Peyer's patch (tissue), 4 donors: Measurements from ENCODE around the gene WWOX. TPM values are rescaled to one million over a fixed set of nuclear protein-coding genes. Genes with fewer than 3 reads are reported as not detected.

Source experiments
- DNase-seq, 3 donors: peaks; one replicate each; pipeline ENCODE4 v3.0.0-alpha.2; 2017 to 2019
- H3K27ac ChIP-seq, 4 donors: fragments of 200-600 bp; sonication (generic); one replicate each; pipeline ENCODE4 v1.5.1; 2016 to 2019
- H3K27me3 ChIP-seq, 2 donors: fragments of 200-600 bp; sonication (generic); one replicate each; pipeline ENCODE4 v1.5.1; 2019
- H3K36me3 ChIP-seq, 3 donors: fragments of 200-600 bp; sonication (generic); one replicate each; pipeline ENCODE4 v1.5.1; 2016 to 2019
- H3K4me1 ChIP-seq, 4 donors: fragments of 200-600 bp; sonication (generic); one replicate each; pipeline ENCODE4 v1.5.1; 2016 to 2019
- H3K4me3 ChIP-seq, 4 donors: fragments of 200-600 bp; sonication (generic); 1 replicate in 3 of 4; 2 replicates in 1 of 4; pipeline ENCODE4 v1.5.1; 2016 to 2019; ENCODE audit warnings: mild to moderate bottlenecking in 1 of 4
- H3K9me3 ChIP-seq, 4 donors: fragments of 200-600 bp; sonication (generic); one replicate each; pipeline ENCODE4 v1.5.1; 2016 to 2019; ENCODE audit warnings: mild to moderate bottlenecking in 1 of 4
- CTCF ChIP-seq, 6 experiments: fragments of 450-650 bp in 4 of 6; fragments of 200-600 bp in 2 of 6; sonication (generic) in 1 of 6; IDR thresholded peaks; one replicate each; pipeline ENCODE4 v1.5.1; 2017 to 2019; ENCODE audit warnings: antibody characterized with exemption in 6 of 6, mild to moderate bottlenecking in 3 of 6, moderate library complexity in 1 of 6
- POLR2A ChIP-seq, 2 donors: fragments of 450-650 bp; IDR thresholded peaks; one replicate each; pipeline ENCODE4 v1.5.1; 2017; ENCODE audit warnings: antibody characterized with exemption in 2 of 2, mild to moderate bottlenecking in 2 of 2, moderate library complexity in 2 of 2
- total RNA-seq, 4 donors: library from RNA; depleted of rRNA; stranded (reverse); fragments of >200 nt; gene quantifications; one replicate each; pipeline ENCODE4 v1.1.0, GENCODE V29; 2016

WWOX gene
- total RNA-seq, 4 donors from 2014 or later, result 17.3 to 197 (median 57.5) TPM

GRCh38 chr16:78128913-78129312, 29.5 kb downstream of the WWOX start:
- no peak for TF ChIP-seq POLR2A (IDR thresholded peaks at IDR 0.05)
- TF ChIP-seq CTCF (IDR thresholded peaks at IDR 0.05), result no peak
- Histone ChIP-seq H3K27ac (no peak overlapping the region), H3K27me3 (no peaks in the 10 kb centered on the region), H3K9me3 (no peaks in the 10 kb centered on the region), H3K4me3 (no peak overlapping the region), H3K4me1 (no peaks in the 10 kb centered on the region), H3K36me3 (no peaks in the 10 kb centered on the region)
- DNase-seq, result no peak

GRCh38 chr16:78129349-78129748, 29.9 kb downstream of the WWOX start:
- Histone ChIP-seq H3K9me3 (no peaks in the 10 kb centered on the region), H3K4me3 (no peak overlapping the region), H3K36me3 (no peaks in the 10 kb centered on the region), H3K27ac (no peak overlapping the region), H3K4me1 (no peaks in the 10 kb centered on the region), H3K27me3 (no peaks in the 10 kb centered on the region)
- no peak for TF ChIP-seq POLR2A (IDR thresholded peaks at IDR 0.05)
- no peak for TF ChIP-seq CTCF (IDR thresholded peaks at IDR 0.05)
- DNase-seq, result no peak

GRCh38 chr16:78130083-78130608, 30.7 kb downstream of the WWOX start:
- Histone ChIP-seq H3K27me3 (no peaks in the 10 kb centered on the region), H3K27ac (no peak overlapping the region), H3K9me3 (no peaks in the 10 kb centered on the region), H3K4me3 (no peak overlapping the region), H3K36me3 (no peaks in the 10 kb centered on the region), H3K4me1 (no peaks in the 10 kb centered on the region)
- DNase-seq, result no peak
- TF ChIP-seq POLR2A (IDR thresholded peaks at IDR 0.05), result no peak
- no peak for TF ChIP-seq CTCF (IDR thresholded peaks at IDR 0.05)

- H3K36me3 ChIP-seq, result no peaks in the 10 kb centered on the region
- no peaks in the 10 kb centered on the region for H3K4me1 ChIP-seq
- TF ChIP-seq POLR2A (IDR thresholded peaks at IDR 0.05), result no peak
- TF ChIP-seq CTCF (IDR thresholded peaks at IDR 0.05), result no peak
Observed at GRCh38 chr16:78130950-78131349, 31.5 kb downstream of the WWOX start.

GRCh38 chr16:78133919-78134318, 34.5 kb downstream of the WWOX start:
- DNase-seq, result no peak
- no peaks in the 10 kb centered on the region for H3K27me3 ChIP-seq
- TF ChIP-seq CTCF (IDR thresholded peaks at IDR 0.05) (no peak), POLR2A (IDR thresholded peaks at IDR 0.05) (no peak)
- no peak overlapping the region for H3K4me3 ChIP-seq
- no peaks in the 10 kb centered on the region for H3K36me3 ChIP-seq
- H3K4me1 ChIP-seq, result no peaks in the 10 kb centered on the region
- H3K9me3 ChIP-seq, result no peaks in the 10 kb centered on the region
- no peak overlapping the region for H3K27ac ChIP-seq

More at GRCh38 chr16:78130950-78131349, 31.5 kb downstream of the WWOX start:
- Histone ChIP-seq H3K9me3 (no peaks in the 10 kb centered on the region), H3K27me3 (no peaks in the 10 kb centered on the region), H3K27ac (no peak overlapping the region), H3K4me3 (no peak overlapping the region)
- no peak for DNase-seq
